Skin epidermis (tissue), 12 donors: Measurements from ENCODE around the gene LCN2.
"Not testable (repeated sequence)": the region's sequence is repeated elsewhere in the genome, so short reads cannot be mapped to it uniquely, and the experiment has no call there.

Experiments used
- H3K27ac ChIP-seq, 21 experiments: fragments of 200-600 bp; sonication (generic) in 11 of 21; one replicate each; pipeline ENCODE4 v1.5.0; 2020; ENCODE audit warnings: mild to moderate bottlenecking in 3 of 21, inconsistent platforms in 2 of 21, moderate library complexity in 2 of 21
- H3K4me3 ChIP-seq, 7 experiments: fragments of 200-600 bp; sonication (generic) in 2 of 7; one replicate each; pipeline ENCODE4 v1.5.0; 2020; ENCODE audit warnings: inconsistent platforms in 2 of 7, mild to moderate bottlenecking in 2 of 7, moderate library complexity in 1 of 7

Gene LCN2

GRCh38 chr9:128124873-128125579 lies 24.2 kb upstream of the LCN2 start:
- Histone ChIP-seq H3K27ac (peak overlapping the region in 6 of 21 experiments; percentile 18 to 61 (median 38)), H3K4me3 (no peak overlapping the region)

- Histone ChIP-seq H3K4me3 (peak overlapping the region in 1 of 7 experiments; percentile 98), H3K27ac (peak overlapping the region in 9 of 21 experiments; percentile 13 to 61 (median 32))
Measured at GRCh38 chr9:128125580-128126354, 23.5 kb upstream of the LCN2 start.

GRCh38 chr9:128127568-128127989 lies 21.7 kb upstream of the LCN2 start, which contains the start of gene PTGES2:
Gene PTGES2, minus strand, starts transcription at chr9:128127729. Its CDS starts 12 bp downstream, at chr9:128127717.
- Histone ChIP-seq H3K4me3 (peak within 1 kb of the TSS; percentile 75 to 98 (median 90)), H3K27ac (peak within 1 kb of the TSS; percentile 58 to 100 (median 98))

GRCh38 chr9:128127990-128128835 lies 21.0 kb upstream of the LCN2 start:
- peak overlapping the region; percentile 58 to 100 (median 98) for H3K27ac ChIP-seq
- peak overlapping the region; percentile 75 to 98 (median 90) for H3K4me3 ChIP-seq

- Histone ChIP-seq H3K27ac (peak overlapping the region in 20 of 21 experiments; percentile 87 to 100 (median 98)), H3K4me3 (peak overlapping the region; percentile 75 to 98 (median 90))
Measured at GRCh38 chr9:128128836-128129590, 20.2 kb upstream of the LCN2 start.

GRCh38 chr9:128129976-128130590 lies 19.2 kb upstream of the LCN2 start:
- not testable (repeated sequence) for H3K27ac ChIP-seq, H3K4me3 ChIP-seq

- not testable (repeated sequence) for H3K4me3 ChIP-seq, H3K27ac ChIP-seq
Measured at GRCh38 chr9:128130651-128131050, 18.6 kb upstream of the LCN2 start.

GRCh38 chr9:128131346-128131745 lies 17.9 kb upstream of the LCN2 start:
- not testable (repeated sequence) for H3K4me3 ChIP-seq
- peak overlapping the region in 4 of 21 experiments; percentile 26 to 60 (median 42) for H3K27ac ChIP-seq

GRCh38 chr9:128132139-128132538 lies 17.1 kb upstream of the LCN2 start:
- H3K4me3 ChIP-seq = not testable (repeated sequence)
- H3K27ac ChIP-seq = peak overlapping the region in 2 of 21 experiments; percentile 41 to 44

GRCh38 chr9:128135561-128135960 lies 13.7 kb upstream of the LCN2 start:
- H3K27ac ChIP-seq, H3K4me3 ChIP-seq: not testable (repeated sequence)

- no peak overlapping the region for H3K4me3 ChIP-seq
- no peak overlapping the region for H3K27ac ChIP-seq
Measured at GRCh38 chr9:128136816-128137793, 12.1 kb upstream of the LCN2 start.

GRCh38 chr9:128138001-128138400 lies 11.3 kb upstream of the LCN2 start:
- no peak overlapping the region for H3K27ac ChIP-seq
- H3K4me3 ChIP-seq = no peak overlapping the region

GRCh38 chr9:128139621-128140020 lies 9.6 kb upstream of the LCN2 start:
- no peak overlapping the region for H3K27ac ChIP-seq
- H3K4me3 ChIP-seq = no peak overlapping the region

GRCh38 chr9:128141604-128142003 lies 7.6 kb upstream of the LCN2 start:
- no peak overlapping the region for H3K27ac ChIP-seq
- no peak overlapping the region for H3K4me3 ChIP-seq

- H3K4me3 ChIP-seq = no peak overlapping the region
- no peak overlapping the region for H3K27ac ChIP-seq
Measured at GRCh38 chr9:128142061-128142460, 7.2 kb upstream of the LCN2 start.

GRCh38 chr9:128142596-128142995 lies 6.7 kb upstream of the LCN2 start:
- H3K27ac ChIP-seq = no peak overlapping the region

GRCh38 chr9:128143525-128144238 lies 5.6 kb upstream of the LCN2 start:
- Histone ChIP-seq H3K4me3 (no peak overlapping the region), H3K27ac (peak overlapping the region in 1 of 21 experiments; percentile 15)

More at GRCh38 chr9:128142596-128142995, 6.7 kb upstream of the LCN2 start:
- H3K4me3 ChIP-seq = no peak overlapping the region
